ENCODE results near the gene VWA2.

Gene VWA2

DNA sequence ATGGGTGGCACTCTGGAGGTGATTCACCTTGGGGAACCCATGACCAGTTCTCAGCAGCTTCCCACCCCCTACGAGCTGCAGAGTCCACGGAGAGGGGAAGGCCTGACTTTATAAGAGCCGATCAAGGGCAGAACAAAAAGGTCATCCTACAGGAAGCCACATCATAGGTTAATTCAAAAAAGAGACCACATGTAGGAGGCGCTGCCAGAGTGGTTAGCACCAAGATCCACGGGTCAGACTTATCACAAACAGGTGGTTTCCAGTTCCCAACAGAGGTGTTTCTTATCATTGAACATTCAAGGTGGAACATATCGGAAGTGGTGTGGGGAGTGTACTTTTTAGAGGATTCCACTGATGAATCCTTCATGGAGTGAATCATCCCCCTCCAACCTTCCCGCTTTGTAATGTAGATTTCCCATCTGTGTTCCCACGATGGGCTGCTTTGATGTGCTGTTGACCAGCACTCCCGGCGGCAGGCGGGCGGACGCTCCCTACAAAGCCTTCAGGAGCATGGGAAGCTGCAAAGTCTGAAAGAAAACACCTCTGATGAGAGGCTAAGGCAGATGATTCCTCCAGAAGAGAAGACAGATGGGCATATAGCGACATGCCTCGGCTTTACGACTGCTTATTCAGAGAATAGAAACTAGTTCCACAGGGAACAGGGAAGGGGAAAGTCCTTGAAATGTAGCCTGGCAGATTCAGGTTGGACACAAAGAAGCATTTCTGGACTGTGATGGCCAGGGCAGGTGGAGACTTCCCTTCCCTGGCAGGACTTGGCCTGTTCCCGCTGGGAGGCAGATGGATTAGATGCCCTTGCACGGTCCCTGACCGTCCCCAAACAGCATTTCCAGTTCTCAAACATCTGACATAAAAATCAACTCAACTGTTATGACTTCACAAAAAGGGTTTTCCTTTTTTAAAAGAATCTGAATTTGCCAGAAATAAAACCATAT lies 98.7 kb downstream of the VWA2 start:
- Histone ChIP-seq H3K9me3 (no peaks in the 10 kb centered on the region), H3K4me3 (ENCODE audit: low read depth, low read length) (no peak overlapping the region), H3K27me3 (no peaks in the 10 kb centered on the region), H3K36me3 (no peaks in the 10 kb centered on the region), H3K4me1 (no peaks in the 10 kb centered on the region)
- no peak for DNase-seq
- TF ChIP-seq, protein P1, sequence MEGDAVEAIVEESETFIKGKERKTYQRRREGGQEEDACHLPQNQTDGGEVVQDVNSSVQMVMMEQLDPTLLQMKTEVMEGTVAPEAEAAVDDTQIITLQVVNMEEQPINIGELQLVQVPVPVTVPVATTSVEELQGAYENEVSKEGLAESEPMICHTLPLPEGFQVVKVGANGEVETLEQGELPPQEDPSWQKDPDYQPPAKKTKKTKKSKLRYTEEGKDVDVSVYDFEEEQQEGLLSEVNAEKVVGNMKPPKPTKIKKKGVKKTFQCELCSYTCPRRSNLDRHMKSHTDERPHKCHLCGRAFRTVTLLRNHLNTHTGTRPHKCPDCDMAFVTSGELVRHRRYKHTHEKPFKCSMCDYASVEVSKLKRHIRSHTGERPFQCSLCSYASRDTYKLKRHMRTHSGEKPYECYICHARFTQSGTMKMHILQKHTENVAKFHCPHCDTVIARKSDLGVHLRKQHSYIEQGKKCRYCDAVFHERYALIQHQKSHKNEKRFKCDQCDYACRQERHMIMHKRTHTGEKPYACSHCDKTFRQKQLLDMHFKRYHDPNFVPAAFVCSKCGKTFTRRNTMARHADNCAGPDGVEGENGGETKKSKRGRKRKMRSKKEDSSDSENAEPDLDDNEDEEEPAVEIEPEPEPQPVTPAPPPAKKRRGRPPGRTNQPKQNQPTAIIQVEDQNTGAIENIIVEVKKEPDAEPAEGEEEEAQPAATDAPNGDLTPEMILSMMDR (IDR thresholded peaks at IDR 0.05; ENCODE audit: low read depth, low read length) = no peak

DNA sequence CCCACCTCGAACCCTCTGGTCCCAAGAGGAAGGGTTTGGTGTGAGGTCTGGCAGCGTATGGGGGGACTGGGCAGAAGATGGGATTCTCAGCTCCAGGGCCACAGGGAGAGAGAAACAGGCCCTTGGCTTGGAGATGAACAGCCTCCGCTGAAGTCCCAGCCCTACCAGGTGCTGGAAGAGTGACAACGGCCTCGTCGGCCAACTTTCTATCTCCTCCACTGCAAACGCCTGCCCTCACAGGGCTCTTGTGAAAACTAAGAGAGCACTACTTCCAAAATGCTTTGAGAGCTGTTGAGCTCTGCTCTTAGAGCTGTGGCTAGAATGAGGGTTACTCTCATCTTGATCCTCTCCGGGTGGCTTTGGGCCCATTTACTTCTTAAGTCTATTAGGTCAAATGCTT lies 101.8 kb downstream of the VWA2 start:
- Histone ChIP-seq H3K4me3 (ENCODE audit: low read depth, low read length) (no peak overlapping the region), H3K27me3 (no peaks in the 10 kb centered on the region), H3K36me3 (no peaks in the 10 kb centered on the region), H3K9me3 (no peaks in the 10 kb centered on the region), H3K4me1 (no peaks in the 10 kb centered on the region)
- TF ChIP-seq, protein P1 (IDR thresholded peaks at IDR 0.05; ENCODE audit: low read depth, low read length) = no peak
- no peak for DNase-seq

All from BE2C (cell line).